Measurements from ENCODE around the gene AP4E1. TPM values are rescaled to one million over a fixed set of nuclear protein-coding genes. Genes with fewer than 3 reads are reported as not detected.
"Not testable (repeated sequence)": the region's sequence is repeated elsewhere in the genome, so short reads cannot be mapped to it uniquely, and the experiment has no call there.

The AP4E1 gene
- total and polyA plus RNA-seq, 2 of the 4 experiments (the other 2 are of a cell fraction): 3.1 to 6.8 TPM

- DNase-seq; intact Hi-C loops (cut with micrococcal nuclease); H2AFZ ChIP-seq (replicated peaks; ENCODE audit: low read length, poor library complexity); H3K4ac ChIP-seq (ENCODE audit: low read depth, low read length); H4K8ac ChIP-seq (ENCODE audit: low read depth in 2 of 2, low read length in 2 of 2); in situ Hi-C loops (cut with MboI; ENCODE audit: low sequenced_read_pairs); H3K4me1 ChIP-seq (ENCODE audit: control insufficient read depth, insufficient read depth, low read length); BruUV-seq (replicated peaks); H2BK120ac ChIP-seq (ENCODE audit: low read depth, low read length); H3K9me1 ChIP-seq (ENCODE audit: insufficient read depth, low read length); POLR2A ChIA-PET (ENCODE audit: unreplicated experiment); dilution Hi-C loops (cut with HindIII; ENCODE audit: low sequenced_read_pairs, unreplicated experiment); H4K20me1 ChIP-seq (ENCODE audit: insufficient read depth, low read length); H3K27me3 ChIP-seq (ENCODE audit: control insufficient read depth, insufficient read depth, low read length); H2AK9ac ChIP-seq (replicated peaks; ENCODE audit: low read depth, low read length, poor library complexity); H3K56ac ChIP-seq (ENCODE audit: extremely low read depth, insufficient read depth, low read length); H4K91ac ChIP-seq (ENCODE audit: insufficient read depth, low read depth, low read length); H4K5ac ChIP-seq (ENCODE audit: low read depth, low read length); H3K18ac ChIP-seq (ENCODE audit: low read depth, low read length); CTCF ChIA-PET; H3K4me2 ChIP-seq (ENCODE audit: low read depth, low read length); H3K23ac ChIP-seq (ENCODE audit: low read depth, low read length); H3K9ac ChIP-seq (ENCODE audit: low read depth, low read length); H3K27ac ChIP-seq (ENCODE audit: insufficient read depth, low read length); H3K9me3 ChIP-seq (ENCODE audit: control insufficient read depth, insufficient read depth, low read length); H2BK20ac ChIP-seq (ENCODE audit: low read depth, low read length); H2BK5ac ChIP-seq (ENCODE audit: low read depth, low read length, poor library complexity, severe bottlenecking); H2AK5ac ChIP-seq (ENCODE audit: low read depth, low read length); H3K14ac ChIP-seq (replicated peaks; ENCODE audit: low read depth, low read length); H2BK15ac ChIP-seq (ENCODE audit: low read depth, low read length); ATAC-seq (ENCODE audit: low read depth); H3K4me3 ChIP-seq (ENCODE audit: insufficient read depth, low read depth, low read length): not testable (repeated sequence)
- Histone ChIP-seq H3K36me3 (ENCODE audit: control insufficient read depth, insufficient read depth, low read length) (peaks cover 12% of the 10 kb centered on the region), H3K79me1 (ENCODE audit: low read depth in 1 of 2, low read length in 2 of 2) (peaks cover 7 to 14% of the 10 kb centered on the region in 2 experiments; a peak in 3 of 4 replicates)
- no CpG with 5 or more reads among the region's 3 CpGs for WGBS, 2 experiments (ENCODE audit: extremely low coverage in 2 of 2, insufficient read length in 1 of 2)
Observed at GRCh38 chr15:50950745-50951144, 42.3 kb downstream of the AP4E1 start.

Data from IMR-90 (cell line).